Measurements from ENCODE around the gene PPP1R26. TPM values are rescaled to one million over a fixed set of nuclear protein-coding genes. Genes with fewer than 3 reads are reported as not detected.

PPP1R26 gene, protein sequence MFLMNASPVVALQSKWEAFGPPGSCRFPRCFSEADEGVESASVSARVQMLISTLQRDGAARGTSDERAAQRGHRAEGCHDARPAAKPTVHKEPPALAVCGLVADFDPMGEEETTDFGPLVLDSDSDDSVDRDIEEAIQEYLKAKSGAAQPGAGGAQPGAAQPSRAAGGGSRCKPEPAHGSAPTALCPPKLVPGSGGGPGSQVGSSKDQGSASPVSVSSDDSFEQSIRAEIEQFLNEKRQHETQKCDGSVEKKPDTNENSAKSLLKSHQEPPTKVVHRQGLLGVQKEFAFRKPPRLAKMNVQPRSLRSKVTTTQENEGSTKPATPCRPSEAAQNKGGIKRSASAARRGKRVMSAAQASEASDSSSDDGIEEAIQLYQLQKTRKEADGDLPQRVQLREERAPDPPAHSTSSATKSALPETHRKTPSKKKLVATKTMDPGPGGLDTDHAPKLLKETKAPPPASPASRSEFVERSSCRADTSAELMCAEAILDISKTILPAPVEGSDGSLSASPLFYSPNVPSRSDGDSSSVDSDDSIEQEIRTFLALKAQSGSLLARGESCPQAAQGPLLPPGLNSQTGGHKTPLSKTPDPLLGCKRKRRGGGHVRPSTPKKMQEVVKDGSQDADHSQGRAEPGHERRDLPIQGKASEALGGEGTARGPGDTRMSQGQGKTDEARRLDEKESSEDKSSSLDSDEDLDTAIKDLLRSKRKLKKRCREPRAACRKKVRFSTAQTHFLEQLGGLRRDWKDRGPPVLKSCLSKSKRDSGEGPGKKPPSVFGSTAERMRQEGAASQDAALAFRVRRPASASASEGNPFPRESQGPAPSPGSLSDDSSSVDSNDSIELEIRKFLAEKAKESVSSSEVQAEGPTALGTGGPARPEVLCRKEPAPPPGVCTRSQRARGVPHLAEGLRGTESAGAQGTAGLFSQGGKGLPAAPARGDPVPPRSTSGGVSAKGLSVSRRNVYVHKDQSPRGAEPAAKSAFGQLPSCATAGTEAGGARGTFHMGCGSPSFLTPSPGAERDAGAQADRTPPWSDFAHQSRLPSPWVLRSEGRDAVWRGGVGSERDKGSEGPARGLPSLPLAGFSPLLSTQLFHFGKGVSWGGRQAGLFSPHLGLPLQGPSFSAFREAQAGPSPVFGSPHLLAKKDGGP (N-terminal part only)
- 5.7 and 6.3 TPM in 2 replicates for total RNA-seq

GRCh38 chr9:135479469-135480052 lies at the start of gene PPP1R26:
PPP1R26 (plus strand) TSS chr9:135479782; CDS start chr9:135484511, 4,729 bp downstream.

DNA sequence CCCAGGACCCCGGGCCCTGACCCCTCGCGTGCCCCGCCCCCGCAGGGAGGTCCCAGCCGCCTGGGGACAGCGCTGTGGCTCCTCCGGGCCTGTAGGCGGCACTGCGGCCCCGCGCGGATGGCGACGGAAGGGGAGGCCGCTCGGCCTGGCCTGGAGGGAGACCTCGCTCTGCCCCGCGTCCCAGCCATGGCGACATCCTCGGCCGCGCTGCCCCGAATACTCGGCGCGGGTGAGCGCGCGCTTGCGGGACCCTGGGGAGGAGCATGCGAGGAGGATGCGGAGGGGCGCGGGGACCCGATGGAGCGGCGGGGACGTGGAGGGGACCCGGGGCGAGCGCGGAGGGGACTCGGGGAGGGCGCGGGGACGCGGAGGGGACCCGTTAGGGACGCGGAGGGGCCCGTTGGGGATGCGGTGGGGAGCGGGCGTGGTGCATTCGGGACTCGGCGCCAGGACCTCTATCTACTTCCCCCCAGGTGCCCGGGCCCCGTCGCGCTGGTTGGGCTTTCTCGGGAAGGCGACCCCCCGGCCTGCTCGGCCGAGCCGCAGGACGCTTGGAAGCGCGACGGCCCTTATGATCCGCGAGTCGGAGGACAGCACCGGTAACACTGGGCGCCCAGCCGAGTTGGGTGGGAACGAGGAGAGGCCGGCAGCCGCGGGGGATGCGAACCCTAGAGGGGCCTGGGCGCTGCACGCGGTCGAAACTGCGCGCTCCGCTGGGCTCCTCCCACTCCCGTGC lies 21.1 kb downstream of the PPP1R26 start, which contains the start of gene MRPS2:
TSS of gene MRPS2 (plus strand) at position 158 of the 736 bp plus-strand sequence. CDS start at position 187, 29 bp downstream.

GRCh38 chr9:135520916-135521607 lies 41.5 kb downstream of the PPP1R26 start, which contains the start of gene LCN1:
LCN1 (plus strand) TSS chr9:135521440; CDS start chr9:135521498, 58 bp downstream.

Other genes with a start within 250 kb of the PPP1R26 start
- gene MRPS2, start 20.9 kb downstream of the PPP1R26 start, total RNA-seq = 9.9 and 19.1 TPM in 2 replicates
- not detected in 2 replicates for gene LCN1, start 41.7 kb downstream of the PPP1R26 start, total RNA-seq
- not detected in 2 replicates for gene OBP2A, start 66.3 kb downstream of the PPP1R26 start, total RNA-seq
- not detected in 2 replicates for gene PAEP, start 82.0 kb downstream of the PPP1R26 start, total RNA-seq
- gene GLT6D1, start 159.8 kb downstream of the PPP1R26 start, total RNA-seq = not detected in 2 replicates
- not detected in 2 replicates for gene LCN9, start 183.5 kb downstream of the PPP1R26 start, total RNA-seq
- not detected in 2 replicates for gene SOHLH1, start 219.7 kb downstream of the PPP1R26 start, total RNA-seq
- gene KCNT1, start 222.4 kb downstream of the PPP1R26 start, total RNA-seq = not detected in 2 replicates